GM23248 (cell line): ENCODE results near the gene HOXC10. TPM values are rescaled to one million over a fixed set of nuclear protein-coding genes. Genes with fewer than 3 reads are reported as not detected.
A peak's percentile ranks its signal among the peaks of the same experiment; 100 is the strongest.

Source experiments
- DNase-seq: peaks from one replicate; pipeline ENCODE4 v3.0.0-alpha.2; 2015
- H2AFZ ChIP-seq: fragments of 200-600 bp; sonication (generic); 2 replicates; pipeline ENCODE4 v1.6.1; 2016; ENCODE audit warnings: antibody characterized with exemption
- H3F3A ChIP-seq: fragments of 200-600 bp; sonication (generic); 2 replicates; pipeline ENCODE4 v1.6.1; 2016; ENCODE audit warnings: mild to moderate bottlenecking, antibody characterized with exemption, mixed run types; ENCODE audit not compliant: insufficient read depth
- H3K27ac ChIP-seq: fragments of 200-600 bp; sonication (generic); 2 replicates; pipeline ENCODE4 v1.5.1; 2016; ENCODE audit warnings: mild to moderate bottlenecking
- H3K27me3 ChIP-seq: fragments of 200-600 bp; sonication (generic); replicated peaks from 2 replicates; pipeline ENCODE4 v1.6.1; 2016; ENCODE audit warnings: mild to moderate bottlenecking; ENCODE audit not compliant: insufficient read depth
- H3K36me3 ChIP-seq: fragments of 200-600 bp; sonication (generic); 2 replicates; pipeline ENCODE4 v1.6.1; 2016; ENCODE audit warnings: low read depth, mild to moderate bottlenecking
- H3K4me1 ChIP-seq: fragments of 200-600 bp; sonication (generic); 2 replicates; pipeline ENCODE4 v1.6.1; 2016; ENCODE audit warnings: mild to moderate bottlenecking; ENCODE audit not compliant: insufficient read depth
- H3K4me2 ChIP-seq: fragments of 200-600 bp; sonication (generic); one replicate; pipeline ENCODE4 v1.6.1; 2016; ENCODE audit warnings: mild to moderate bottlenecking; ENCODE audit not compliant: unreplicated experiment
- H3K4me3 ChIP-seq: fragments of 200-600 bp; sonication (generic); 2 replicates; pipeline ENCODE4 v1.5.1; 2016; ENCODE audit warnings: mild to moderate bottlenecking
- H3K79me2 ChIP-seq: fragments of 200-600 bp; sonication (generic); 2 replicates; pipeline ENCODE4 v1.6.1; 2016; ENCODE audit warnings: mild to moderate bottlenecking; ENCODE audit not compliant: insufficient read depth
- H3K9ac ChIP-seq: fragments of 200-600 bp; sonication (generic); 2 replicates; pipeline ENCODE4 v1.6.1; 2016; ENCODE audit warnings: mild to moderate bottlenecking
- H3K9me2 ChIP-seq: fragments of 200-600 bp; sonication (generic); 2 replicates; pipeline ENCODE4 v1.6.1; 2016; ENCODE audit warnings: mixed run types, mild to moderate bottlenecking, moderate library complexity; ENCODE audit not compliant: insufficient read depth
- H3K9me3 ChIP-seq: fragments of 200-600 bp; sonication (generic); one replicate; pipeline ENCODE4 v1.6.1; 2017; ENCODE audit warnings: low read depth
- H4K20me1 ChIP-seq: fragments of 200-600 bp; sonication (generic); 2 replicates; pipeline ENCODE4 v1.6.0; 2016; ENCODE audit not compliant: insufficient read depth
- EZH2 ChIP-seq: fragments of 200-600 bp; sonication (generic); IDR thresholded peaks from 2 replicates; pipeline ENCODE4 v1.6.1; 2018; ENCODE audit warnings: antibody characterized with exemption, mild to moderate bottlenecking; ENCODE audit not compliant: insufficient read depth, poor library complexity, severe bottlenecking
- EZH2phosphoT487 ChIP-seq: fragments of 200-600 bp; sonication (generic); IDR thresholded peaks from 2 replicates; pipeline ENCODE4 v1.6.1; 2018; ENCODE audit warnings: antibody characterized with exemption, moderate library complexity, mild to moderate bottlenecking, low read depth; ENCODE audit not compliant: insufficient read depth
- WGBS, 2 experiments: methylation state at CpG; one replicate each; pipeline ENCODE4 v1.1.6; 2015 to 2017; ENCODE audit warnings: low lambda C conversion rate in 2 of 2, low coverage in 1 of 2; ENCODE audit errors: missing lambda C conversion rate in 2 of 2; 5-methylcytosine and 5-hydroxymethylcytosine counted together
- in situ Hi-C: fragments of 300-500 bp; cut with MboI; formaldehyde crosslinking; loops from 2 replicates; pipeline ENCODE4 v1.15.0; 2020
- polyA plus RNA-seq: library from polyadenylated mRNA; unstranded; fragments of >200 nt; fragmentation: Nextera tagmentation; extraction: Ambion mirVana; gene quantifications from 2 replicates; pipeline ENCODE4 v1.2.1, GENCODE V29; 2016
- total RNA-seq: library from RNA; depleted of rRNA; stranded (reverse); fragments of >200 nt; shearing (Covaris generic); gene quantifications from 2 replicates; pipeline ENCODE4 v1.2.3, GENCODE V29; 2014

HOXC10 gene
- total and polyA plus RNA-seq, 2 experiments from 2014 or later, result not detected

DNA sequence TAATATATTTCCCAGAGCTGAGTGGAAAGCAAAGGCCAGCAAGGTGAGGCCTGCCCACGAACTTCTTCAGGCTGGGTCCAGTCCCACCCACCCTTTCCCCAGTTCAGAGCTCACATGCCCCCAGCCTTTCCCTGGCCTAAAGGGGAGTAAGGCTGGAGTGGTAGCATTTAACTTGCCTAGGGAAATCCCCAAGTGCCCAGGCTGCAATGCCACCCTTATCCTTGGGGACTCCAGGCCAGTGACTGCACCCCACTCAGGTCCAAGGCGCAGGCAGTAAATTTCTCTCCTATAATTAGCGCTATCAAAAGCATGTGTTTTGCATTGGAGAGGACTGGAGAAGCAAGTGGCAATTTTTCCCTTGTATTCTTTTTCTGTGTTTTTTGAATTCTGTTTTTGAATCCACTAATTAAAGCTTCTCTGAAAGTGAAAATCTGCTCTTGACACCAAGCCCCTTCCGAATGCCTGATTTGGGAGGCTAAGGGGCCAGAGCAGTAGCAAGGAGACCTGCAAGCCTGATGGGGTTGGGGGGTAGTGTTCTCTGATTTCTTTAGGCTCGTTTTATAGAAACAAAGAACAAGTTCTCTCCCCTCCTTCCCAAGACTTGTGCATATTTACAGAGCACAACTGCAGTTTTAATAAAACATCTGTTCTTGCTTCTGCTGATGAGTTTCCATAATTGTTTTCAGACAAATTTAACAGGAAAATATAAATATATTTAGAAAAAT, 39.8 kb downstream of the HOXC10 start:
- Histone ChIP-seq H2AFZ (peak overlapping the region; percentile 47), H3K79me2 (peaks cover 99% of the 10 kb centered on the region), H3K4me2 (peak overlapping the region; percentile 94), H3K27ac (peak overlapping the region; percentile 99), H3K9me2 (no peaks in the 10 kb centered on the region), H3K9me3 (no peaks in the 10 kb centered on the region), H3K9ac (peak overlapping the region; percentile 97), H3K4me1 (peaks cover 75% of the 10 kb centered on the region), H3K36me3 (no peaks in the 10 kb centered on the region), H3K4me3 (peak overlapping the region; percentile 77), H4K20me1 (no peaks in the 10 kb centered on the region), H3F3A (peaks cover 28% of the 10 kb centered on the region; the same call in 1 of the 2 replicates), H3K27me3 (no peaks in the 10 kb centered on the region)
- WGBS, 2 experiments, result 4 to 8% methylated on average over 4 to 5 of the region's 5 CpGs
- peak; percentile 48 for DNase-seq
- in situ Hi-C loops, result loop anchor here (10.0 kb wide), 1 partner anchor 170 kb away; no protein-coding TSS in a partner anchor
- TF ChIP-seq EZH2 (no peak), EZH2phosphoT487 (no peak)

- Histone ChIP-seq H3K9me2 (no peaks in the 10 kb centered on the region), H3K9me3 (no peaks in the 10 kb centered on the region), H3K27me3 (no peaks in the 10 kb centered on the region), H3K27ac (peak overlapping the region; percentile 99), H3K4me2 (peak overlapping the region; percentile 94), H3K9ac (peak overlapping the region; percentile 97), H4K20me1 (no peaks in the 10 kb centered on the region), H3K4me3 (peak overlapping the region; percentile 77), H2AFZ (no peak overlapping the region), H3F3A (peaks cover 20% of the 10 kb centered on the region; the same call in 1 of the 2 replicates), H3K4me1 (peaks cover 77% of the 10 kb centered on the region), H3K36me3 (no peaks in the 10 kb centered on the region), H3K79me2 (peaks cover 99% of the 10 kb centered on the region)
- DNase-seq, result peak; percentile 59
- in situ Hi-C loops, result loop anchor here (10.0 kb wide), 1 partner anchor 169 kb away; no protein-coding TSS in a partner anchor
- WGBS, 2 experiments, result 13 to 20% methylated on average over 7 of the region's 7 CpGs
- TF ChIP-seq EZH2phosphoT487 (no peak), EZH2 (no peak)
Measured at GRCh38 chr12:54025499-54026405, 40.8 kb downstream of the HOXC10 start.

DNA sequence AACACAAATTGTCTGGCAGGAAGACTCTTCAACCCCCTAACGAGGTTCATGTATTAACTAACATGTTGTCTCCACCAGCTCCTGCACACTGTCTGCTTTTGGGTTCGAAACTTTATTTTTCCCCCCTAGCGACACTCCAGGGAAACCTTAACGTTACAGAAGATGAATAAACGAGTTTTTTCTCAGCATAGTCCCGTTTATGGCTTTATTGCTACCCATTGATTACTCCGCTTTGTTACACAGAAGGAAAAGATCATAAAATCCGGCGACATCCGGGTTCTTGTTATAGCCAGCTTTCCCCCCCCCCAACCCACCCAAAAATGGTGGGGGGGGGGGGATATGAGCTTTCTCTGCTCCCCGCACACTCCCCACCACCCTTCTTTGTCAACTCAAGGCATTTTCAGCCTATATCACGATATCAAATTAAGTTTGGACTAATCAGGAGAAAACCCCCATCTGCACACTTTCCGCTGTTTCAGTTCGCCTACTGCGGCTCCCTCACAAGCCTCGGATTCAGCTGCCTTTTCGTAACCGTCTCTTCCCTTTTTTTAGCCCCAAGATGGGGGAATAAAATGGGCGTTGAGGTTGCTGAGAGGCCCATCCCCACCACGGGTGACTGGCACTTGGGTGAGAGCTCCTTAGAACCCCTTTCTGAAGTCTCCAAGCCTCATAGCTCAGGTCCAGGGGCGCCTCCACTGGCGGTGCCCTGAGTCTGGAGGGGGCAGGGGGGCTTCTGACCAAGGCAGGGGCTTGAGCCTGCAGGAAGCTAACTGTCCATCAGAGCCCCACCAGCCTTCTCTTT, 41.9 kb downstream of the HOXC10 start:
- Histone ChIP-seq H3K27me3 (no peaks in the 10 kb centered on the region), H3K9ac (peak overlapping the region; percentile 97), H3K4me3 (peak overlapping the region; percentile 77)

DNA sequence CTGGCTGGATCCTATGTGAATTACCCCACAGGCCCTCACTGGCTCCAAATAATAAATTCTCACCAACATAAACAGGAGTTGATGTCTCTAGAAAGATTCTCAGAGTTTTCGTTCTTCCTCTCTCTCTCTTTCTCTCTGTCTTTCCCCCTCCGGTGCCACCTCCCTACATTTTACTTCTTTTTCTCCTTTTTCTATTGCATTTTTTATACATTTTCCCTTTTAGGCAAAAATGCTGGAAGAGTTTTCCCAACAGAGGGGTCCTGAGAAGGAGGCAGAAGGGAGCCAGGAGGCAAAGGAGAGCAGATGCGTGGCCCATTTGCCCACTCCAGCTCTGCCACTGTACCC, 42.5 kb downstream of the HOXC10 start:
- DNase-seq, result peak; percentile 35
- peak overlapping the region; percentile 77 for H3K4me3 ChIP-seq
- H3F3A ChIP-seq, result peaks cover 30% of the 10 kb centered on the region
- H3K9me3 ChIP-seq, result no peaks in the 10 kb centered on the region
- H2AFZ ChIP-seq, result peak overlapping the region; percentile 35; the same call in 1 of the 2 replicates
- H4K20me1 ChIP-seq, result no peaks in the 10 kb centered on the region
- H3K4me2 ChIP-seq, result peak overlapping the region; percentile 94
- peak overlapping the region; percentile 99 for H3K27ac ChIP-seq
- H3K79me2 ChIP-seq, result peaks cover 99% of the 10 kb centered on the region
- no peaks in the 10 kb centered on the region for H3K36me3 ChIP-seq
- TF ChIP-seq EZH2phosphoT487 (no peak), EZH2 (no peak)
- no peaks in the 10 kb centered on the region for H3K27me3 ChIP-seq
- peaks cover 74% of the 10 kb centered on the region for H3K4me1 ChIP-seq
- H3K9me2 ChIP-seq, result no peaks in the 10 kb centered on the region
- 61 to 67% methylated on average over 3 of the region's 3 CpGs for WGBS, 2 experiments
- peak overlapping the region; percentile 97 for H3K9ac ChIP-seq
- in situ Hi-C loops, result loop anchor here (10.0 kb wide), 1 partner anchor 167 kb away; no protein-coding TSS in a partner anchor

More for the DNA sequence above, 41.9 kb downstream of the HOXC10 start:
- Histone ChIP-seq H4K20me1 (no peaks in the 10 kb centered on the region), H3K9me2 (no peaks in the 10 kb centered on the region), H3K4me1 (peaks cover 74% of the 10 kb centered on the region), H3K27ac (peak overlapping the region; percentile 99), H3K9me3 (no peaks in the 10 kb centered on the region), H3F3A (peaks cover 24% of the 10 kb centered on the region), H2AFZ (peak overlapping the region; percentile 35), H3K79me2 (peaks cover 99% of the 10 kb centered on the region), H3K36me3 (no peaks in the 10 kb centered on the region), H3K4me2 (peak overlapping the region; percentile 94)
- WGBS, 2 experiments, result 33 to 36% methylated on average over 20 to 22 of the region's 22 CpGs
- in situ Hi-C loops, result loop anchor here (10.0 kb wide), 1 partner anchor 168 kb away; no protein-coding TSS in a partner anchor
- DNase-seq, result peak; percentile 47
- no peak for TF ChIP-seq EZH2
- TF ChIP-seq EZH2phosphoT487, result no peak
